HCT116 (cell line): Measurements from ENCODE around the gene AGER. TPM values are rescaled to one million over a fixed set of nuclear protein-coding genes. Genes with fewer than 3 reads are reported as not detected.
A peak's percentile ranks its signal among the peaks of the same experiment; 100 is the strongest.

Experiments
- ATAC-seq: fragments of 200-7000 bp; cut with Tn5 transposase; 2 replicates; pipeline ENCODE4 v1.9.1; 2020; ENCODE audit warnings: mild to moderate bottlenecking, moderate library complexity
- BruUV-seq: library from RNA; stranded (reverse); fragments of 400-500 nt; replicated peaks from 2 replicates; lab custom pipeline; 2021; lab: Mats Ljungman, UMichigan
- CTCF ChIA-PET: fragments of 300-600 bp; sonication (Branson Sonifier 250); formaldehyde crosslinking; loops from one replicate; lab custom pipeline; 2021; ENCODE audit warnings: antibody characterized with exemption; lab: Charles Lee
- POLR2A ChIA-PET: fragments of 300-600, 350-600 bp; sonication (Branson Sonifier 250); formaldehyde crosslinking; loops from one replicate; lab custom pipeline; 2021; ENCODE audit warnings: antibody characterized with exemption; lab: Charles Lee
- RAD21 ChIA-PET, 2 experiments: fragments of 300-600 bp; sonication (Branson Sonifier 250); formaldehyde crosslinking; loops; one replicate each; lab custom pipeline; 2023; ENCODE audit warnings: low total read pairs in 2 of 2; ENCODE audit not compliant: uncharacterized antibody in 2 of 2, unreplicated experiment in 2 of 2, low non-redundant PET in 1 of 2; lab: Charles Lee
- DNase-seq: peaks from one replicate; pipeline ENCODE4 v3.0.0-alpha.2; 2010; ENCODE audit warnings: low read depth, low spot score
- H2AFZ ChIP-seq: fragments of 200-600 bp; shearing (Covaris generic), sonication (generic); 2 replicates; pipeline ENCODE4 v1.6.1; 2017; ENCODE audit warnings: low read depth, mixed run types, mixed read lengths, antibody characterized with exemption, low read length; ENCODE audit not compliant: poor library complexity, severe bottlenecking
- H3K27ac ChIP-seq: 2 replicates; pipeline ENCODE4 v1.5.1; 2012; ENCODE audit warnings: low read depth, low read length
- H3K27me3 ChIP-seq: fragments of 200-600 bp; sonication (generic); 2 replicates; pipeline ENCODE4 v1.6.1; 2016; ENCODE audit warnings: mixed run types, low read length, mixed read lengths; ENCODE audit not compliant: insufficient read depth
- H3K36me3 ChIP-seq, 2 experiments: fragments of 200-500 bp in 1 of 2; fragments of 200-600 bp in 1 of 2; sonication (Bioruptor generic) in 1 of 2; sonication (generic) in 1 of 2; 2 replicates each; pipeline versions ENCODE4 v1.5.1 to v1.6.1; 2014 to 2016; ENCODE audit warnings: low read length in 2 of 2, inconsistent platforms in 1 of 2, mixed read lengths in 1 of 2, mixed run types in 1 of 2; ENCODE audit not compliant: insufficient read depth in 2 of 2, control insufficient read depth in 1 of 2
- H3K4me1 ChIP-seq, 2 experiments: fragments of 200-600 bp in 1 of 2; sonication (generic) in 1 of 2; 2 replicates each; pipeline versions ENCODE4 v1.5.1 to v1.6.1; 2012 to 2017; ENCODE audit warnings: low read length in 2 of 2, inconsistent platforms in 1 of 2, mild to moderate bottlenecking in 1 of 2, mixed read lengths in 1 of 2, mixed run types in 1 of 2, moderate library complexity in 1 of 2; ENCODE audit not compliant: insufficient read depth in 2 of 2, control insufficient read depth in 1 of 2
- H3K4me2 ChIP-seq: fragments of 200-600 bp; sonication (generic); 2 replicates; pipeline ENCODE4 v1.6.1; 2017; ENCODE audit warnings: mixed run types, low read length, mixed read lengths
- H3K4me3 ChIP-seq, 2 experiments: fragments of 200-600 bp in 1 of 2; sonication (generic) in 1 of 2; replicated peaks in 1 of 2; 2 replicates each; pipeline ENCODE4 v1.5.1; 2011 to 2016; ENCODE audit warnings: low read length in 2 of 2, control low read depth in 1 of 2, low read depth in 1 of 2, mild to moderate bottlenecking in 1 of 2, mixed read lengths in 1 of 2, mixed run types in 1 of 2
- H3K79me2 ChIP-seq: fragments of 200-600 bp; sonication (generic); 2 replicates; pipeline ENCODE4 v1.6.1; 2017; ENCODE audit warnings: mild to moderate bottlenecking, mixed run types, low read length, moderate library complexity, mixed read lengths; ENCODE audit not compliant: insufficient read depth
- H3K9ac ChIP-seq: fragments of 200-600 bp; sonication (generic); 2 replicates; pipeline ENCODE4 v1.6.1; 2016; ENCODE audit warnings: low read length, mixed read lengths
- H3K9me2 ChIP-seq: fragments of 200-600 bp; sonication (generic), shearing (Covaris generic); 2 replicates; pipeline ENCODE4 v1.6.1; 2017; ENCODE audit warnings: mixed run types, mild to moderate bottlenecking, moderate library complexity; ENCODE audit not compliant: insufficient read depth
- H3K9me3 ChIP-seq, 2 experiments: fragments of 200-500 bp in 1 of 2; fragments of 200-600 bp in 1 of 2; sonication (Bioruptor generic) in 1 of 2; sonication (generic) in 1 of 2; 2 replicates each; pipeline ENCODE4 v1.6.1; 2014 to 2017; ENCODE audit warnings: low read length in 2 of 2, mixed read lengths in 2 of 2, inconsistent platforms in 1 of 2, low read depth in 1 of 2, mild to moderate bottlenecking in 1 of 2, mixed run types in 1 of 2, moderate library complexity in 1 of 2; ENCODE audit not compliant: control insufficient read depth in 1 of 2, insufficient read depth in 1 of 2
- H4K20me1 ChIP-seq: fragments of 200-600 bp; sonication (generic), shearing (Covaris generic); 2 replicates; pipeline ENCODE4 v1.6.1; 2017; ENCODE audit warnings: mixed run types, mild to moderate bottlenecking, moderate library complexity; ENCODE audit not compliant: insufficient read depth
- EGR1 ChIP-seq: IDR thresholded peaks from 2 replicates; pipeline ENCODE4 v1.6.1; 2012; ENCODE audit warnings: low read depth
- JUND ChIP-seq: IDR thresholded peaks from 2 replicates; pipeline ENCODE4 v1.6.1; 2012
- MAX ChIP-seq: IDR thresholded peaks from 2 replicates; pipeline ENCODE4 v1.6.1; 2012
- POLR2A ChIP-seq: IDR thresholded peaks from 2 replicates; pipeline ENCODE4 v1.7.0; 2011; ENCODE audit warnings: borderline replicate concordance; ENCODE audit not compliant: insufficient read depth, insufficient read length; ENCODE audit errors: extremely low read depth
- SIN3A ChIP-seq: IDR thresholded peaks from 2 replicates; pipeline ENCODE4 v1.6.1; 2012; ENCODE audit warnings: low read depth
- SP1 ChIP-seq: IDR thresholded peaks from 2 replicates; pipeline ENCODE4 v1.6.1; 2012; ENCODE audit warnings: low read depth
- TCF7L2 ChIP-seq: IDR thresholded peaks from 2 replicates; pipeline ENCODE4 v1.7.0; 2011; ENCODE audit warnings: borderline replicate concordance, inconsistent platforms; ENCODE audit not compliant: insufficient read depth, insufficient read length; ENCODE audit errors: extremely low read depth
- YY1 ChIP-seq: IDR thresholded peaks from 2 replicates; pipeline ENCODE4 v1.6.1; 2011; ENCODE audit warnings: low read length, low read depth, moderate library complexity, mild to moderate bottlenecking; ENCODE audit not compliant: insufficient replicate concordance; ENCODE audit errors: extremely low read depth
- intact Hi-C: fragments of 100-400 bp; cut with micrococcal nuclease; formaldehyde crosslinking; loops from 2 replicates; pipeline ENCODE4 v1.10.0; 2022
- total RNA-seq: library from RNA; stranded (reverse); gene quantifications from one replicate; pipeline ENCODE4 v1.2.1, GENCODE V29; 2021; ENCODE audit not compliant: unreplicated experiment
- TF ChIP-seq, protein P1 (sequence below), 3 experiments: fragments of 200-600 bp in 1 of 3; sonication (generic) in 1 of 3; IDR thresholded peaks in 2 of 3; conservative IDR thresholded peaks in 1 of 3; 2 replicates each; pipeline ENCODE4 v1.5.1; 2012 to 2017; ENCODE audit warnings: low read depth in 2 of 3, low read length in 2 of 3, antibody characterized with exemption in 1 of 3, borderline replicate concordance in 1 of 3, control low read depth in 1 of 3, mild to moderate bottlenecking in 1 of 3, mixed read lengths in 1 of 3, mixed run types in 1 of 3, moderate library complexity in 1 of 3; ENCODE audit not compliant: insufficient read depth in 1 of 3

Gene AGER
- total RNA-seq, 1 experiment from 2014 or later = 22.6 TPM

DNA sequence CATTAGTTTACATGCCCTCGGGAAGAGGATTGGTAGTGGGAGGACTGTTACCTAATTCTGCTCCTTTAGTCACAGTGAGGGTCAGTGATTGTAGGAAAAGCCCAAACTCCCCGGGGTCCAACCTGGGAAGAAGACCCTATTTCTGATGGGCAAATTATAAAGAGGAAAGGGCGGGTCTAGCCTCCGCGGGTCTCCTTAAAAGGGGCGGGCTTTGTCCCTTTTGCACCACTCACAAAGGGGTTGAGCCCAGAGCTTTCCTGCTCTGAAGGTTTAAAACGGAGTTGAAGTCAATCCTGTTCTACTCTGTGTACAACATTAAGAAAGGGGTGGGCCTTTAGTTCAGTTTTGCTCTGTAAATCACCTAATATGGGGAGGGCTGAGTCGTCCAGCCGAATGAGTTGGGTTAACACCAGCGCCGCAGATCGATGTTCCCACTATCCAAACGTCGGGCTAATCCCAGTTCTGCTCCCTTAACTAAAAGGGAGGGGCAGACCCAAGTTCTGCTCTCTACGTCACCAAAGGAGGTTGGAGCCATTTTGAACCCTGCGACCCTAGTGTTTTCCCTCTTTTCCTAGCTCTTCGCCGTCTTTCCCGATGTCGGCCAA, 6.8 kb downstream of the AGER start:
- H3K36me3 ChIP-seq = peaks cover 0 to 11% of the 10 kb centered on the region in 2 experiments; a peak in 2 of 4 replicates
- intact Hi-C loops = no loop called here
- DNase-seq = no peak
- no peak overlapping the region for H2AFZ ChIP-seq
- peak overlapping the region; percentile 74 for H3K27ac ChIP-seq
- POLR2A ChIA-PET = interaction anchor here (0.8 to 2.2 kb wide), 9 partner anchors 13 to 795 kb away, joined by 3 to 10 read pairs (median 4); partner anchors contain the start of genes ATF6B, EGFL8, FKBPL and GPSM3
- peak overlapping the region; percentile 97 for H3K4me2 ChIP-seq
- H3K4me1 ChIP-seq = peaks cover 24 to 52% of the 10 kb centered on the region in 2 experiments
- no peaks in the 10 kb centered on the region for H3K9me3 ChIP-seq
- H3K9ac ChIP-seq = peak overlapping the region; percentile 90
- RAD21 ChIA-PET = no interaction called here
- CTCF ChIA-PET = interaction anchor here (0.6 to 1.7 kb wide), 3 partner anchors 13 to 59 kb away, joined by 3 to 10 read pairs (median 9); partner anchors contain the start of gene PBX2
- peaks cover 24% of the 10 kb centered on the region for H3K79me2 ChIP-seq
- TF ChIP-seq, protein P1, sequence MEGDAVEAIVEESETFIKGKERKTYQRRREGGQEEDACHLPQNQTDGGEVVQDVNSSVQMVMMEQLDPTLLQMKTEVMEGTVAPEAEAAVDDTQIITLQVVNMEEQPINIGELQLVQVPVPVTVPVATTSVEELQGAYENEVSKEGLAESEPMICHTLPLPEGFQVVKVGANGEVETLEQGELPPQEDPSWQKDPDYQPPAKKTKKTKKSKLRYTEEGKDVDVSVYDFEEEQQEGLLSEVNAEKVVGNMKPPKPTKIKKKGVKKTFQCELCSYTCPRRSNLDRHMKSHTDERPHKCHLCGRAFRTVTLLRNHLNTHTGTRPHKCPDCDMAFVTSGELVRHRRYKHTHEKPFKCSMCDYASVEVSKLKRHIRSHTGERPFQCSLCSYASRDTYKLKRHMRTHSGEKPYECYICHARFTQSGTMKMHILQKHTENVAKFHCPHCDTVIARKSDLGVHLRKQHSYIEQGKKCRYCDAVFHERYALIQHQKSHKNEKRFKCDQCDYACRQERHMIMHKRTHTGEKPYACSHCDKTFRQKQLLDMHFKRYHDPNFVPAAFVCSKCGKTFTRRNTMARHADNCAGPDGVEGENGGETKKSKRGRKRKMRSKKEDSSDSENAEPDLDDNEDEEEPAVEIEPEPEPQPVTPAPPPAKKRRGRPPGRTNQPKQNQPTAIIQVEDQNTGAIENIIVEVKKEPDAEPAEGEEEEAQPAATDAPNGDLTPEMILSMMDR (IDR thresholded peaks at IDR 0.05 in 2 of 3, conservative IDR thresholded peaks at IDR 0.05 in 1 of 3; ENCODE audit: borderline replicate concordance in 1 of 3, insufficient read depth in 1 of 3, low read depth in 2 of 3, low read length in 2 of 3) = no peak
- TF ChIP-seq TCF7L2 = no peak
- TF ChIP-seq YY1 = peak; percentile 47
- no peak for TF ChIP-seq MAX
- no peak for TF ChIP-seq SP1
- peak; percentile 32 for TF ChIP-seq POLR2A
- no peak for TF ChIP-seq EGR1
- TF ChIP-seq SIN3A = no peak
- TF ChIP-seq JUND = no peak
- ATAC-seq = no peak
- H3K9me2 ChIP-seq = no peaks in the 10 kb centered on the region
- peak overlapping the region; percentile 93 to 98 for H3K4me3 ChIP-seq
- no peaks in the 10 kb centered on the region for H3K27me3 ChIP-seq
- TSS peak; percentile 39 for BruUV-seq
- no peaks in the 10 kb centered on the region for H4K20me1 ChIP-seq
